Measurements from ENCODE around the gene RASA1. TPM values are rescaled to one million over a fixed set of nuclear protein-coding genes. Genes with fewer than 3 reads are reported as not detected.
"Not testable (repeated sequence)": the region's sequence is repeated elsewhere in the genome, so short reads cannot be mapped to it uniquely, and the experiment has no call there.

Gene RASA1
- total RNA-seq, 2 donors from 2014 or later = 50.9 to 63.0 TPM

DNA sequence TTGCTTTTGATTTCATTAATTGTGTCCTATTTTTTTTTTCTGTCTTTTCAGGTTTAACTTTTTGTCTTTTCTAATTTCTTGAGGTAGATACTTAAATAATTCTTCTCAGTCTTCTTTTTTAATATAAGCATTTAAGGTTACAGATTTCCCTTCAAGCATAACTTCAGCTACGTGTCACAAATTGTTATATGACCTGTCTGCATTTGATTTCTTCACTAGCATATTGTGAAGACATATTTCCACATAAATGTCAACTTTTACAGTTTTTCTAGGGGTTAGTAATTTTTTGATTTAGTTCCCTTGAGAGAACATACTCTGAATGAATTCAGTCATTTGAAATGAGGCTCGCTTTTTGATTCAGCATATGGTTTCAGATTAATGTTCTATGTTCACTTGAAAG is 35.6 kb downstream of the RASA1 start:
- Histone ChIP-seq H3K27me3 (ENCODE audit: control insufficient read depth, insufficient read depth, low read length, poor library complexity, severe bottlenecking) (no peaks in the 10 kb centered on the region), H3K36me3 (ENCODE audit: control insufficient read depth, insufficient read depth, low read length) (peaks cover 28% of the 10 kb centered on the region), H3K4me3 (ENCODE audit: low read length) (no peak overlapping the region), H3K9me3 (ENCODE audit: control insufficient read depth, low read length) (peaks cover 8% of the 10 kb centered on the region), H3K9ac (ENCODE audit: extremely low read depth, low read length, poor library complexity, severe bottlenecking) (no peak overlapping the region), H3K27ac (ENCODE audit: low read depth, low read length) (no peak overlapping the region), H3K4me1 (ENCODE audit: control insufficient read depth, insufficient read depth, low read length) (peaks cover 4% of the 10 kb centered on the region)
- Mint-ChIP-seq H3K9me3 (peaks cover 13% of the 10 kb centered on the region), H3K4me1 (peaks cover 6% of the 10 kb centered on the region), H3K27me3 (ENCODE audit: insufficient read depth) (no peaks in the 10 kb centered on the region), H3K36me3 (ENCODE audit: low read depth) (peaks cover 41% of the 10 kb centered on the region), H3K4me3 (no peak overlapping the region), H3K27ac (peak overlapping the region; percentile 7)
- TF ChIP-seq, protein P1, sequence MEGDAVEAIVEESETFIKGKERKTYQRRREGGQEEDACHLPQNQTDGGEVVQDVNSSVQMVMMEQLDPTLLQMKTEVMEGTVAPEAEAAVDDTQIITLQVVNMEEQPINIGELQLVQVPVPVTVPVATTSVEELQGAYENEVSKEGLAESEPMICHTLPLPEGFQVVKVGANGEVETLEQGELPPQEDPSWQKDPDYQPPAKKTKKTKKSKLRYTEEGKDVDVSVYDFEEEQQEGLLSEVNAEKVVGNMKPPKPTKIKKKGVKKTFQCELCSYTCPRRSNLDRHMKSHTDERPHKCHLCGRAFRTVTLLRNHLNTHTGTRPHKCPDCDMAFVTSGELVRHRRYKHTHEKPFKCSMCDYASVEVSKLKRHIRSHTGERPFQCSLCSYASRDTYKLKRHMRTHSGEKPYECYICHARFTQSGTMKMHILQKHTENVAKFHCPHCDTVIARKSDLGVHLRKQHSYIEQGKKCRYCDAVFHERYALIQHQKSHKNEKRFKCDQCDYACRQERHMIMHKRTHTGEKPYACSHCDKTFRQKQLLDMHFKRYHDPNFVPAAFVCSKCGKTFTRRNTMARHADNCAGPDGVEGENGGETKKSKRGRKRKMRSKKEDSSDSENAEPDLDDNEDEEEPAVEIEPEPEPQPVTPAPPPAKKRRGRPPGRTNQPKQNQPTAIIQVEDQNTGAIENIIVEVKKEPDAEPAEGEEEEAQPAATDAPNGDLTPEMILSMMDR (conservative IDR thresholded peaks at IDR 0.05) = no peak
- DNase-seq = no peak
- WGBS, 2 experiments (ENCODE audit: insufficient coverage in 1 of 2, insufficient read length in 1 of 2) = 97 to 100% methylated on average over 1 to 2 of the region's 2 CpGs

DNA sequence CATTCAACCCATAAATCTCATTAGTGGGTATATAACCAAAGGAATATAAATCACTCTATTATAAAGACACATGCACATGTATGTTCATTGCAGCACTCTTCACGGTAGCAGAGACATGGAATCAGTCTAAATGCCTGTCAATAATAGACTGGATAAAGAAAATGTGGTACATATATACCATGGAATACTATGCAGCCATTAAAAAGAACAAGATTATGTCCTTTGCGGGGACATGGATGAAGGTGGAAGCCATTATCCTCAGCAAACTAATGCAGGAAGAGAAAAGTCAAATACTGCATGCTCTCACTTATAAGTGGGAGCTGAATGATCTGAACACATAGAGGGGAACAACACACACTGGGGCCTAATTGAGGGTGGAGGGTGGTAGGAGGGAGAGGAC is 38.4 kb downstream of the RASA1 start:
- 100% methylated on average over 1 to 2 of the region's 2 CpGs for WGBS, 2 experiments (ENCODE audit: insufficient coverage in 1 of 2, insufficient read length in 1 of 2)
- peaks cover 13% of the 10 kb centered on the region for H3K9me3 Mint-ChIP-seq
- not testable (repeated sequence) for H3K27me3 ChIP-seq (ENCODE audit: control insufficient read depth, insufficient read depth, low read length, poor library complexity, severe bottlenecking); H3K9me3 ChIP-seq (ENCODE audit: control insufficient read depth, low read length); DNase-seq; H3K27ac Mint-ChIP-seq; H3K27me3 Mint-ChIP-seq (ENCODE audit: insufficient read depth); H3K4me1 ChIP-seq (ENCODE audit: control insufficient read depth, insufficient read depth, low read length); H3K9ac ChIP-seq (ENCODE audit: extremely low read depth, low read length, poor library complexity, severe bottlenecking); H3K4me3 ChIP-seq (ENCODE audit: low read length); H3K4me3 Mint-ChIP-seq; H3K4me1 Mint-ChIP-seq; H3K27ac ChIP-seq (ENCODE audit: low read depth, low read length)
- H3K36me3 ChIP-seq (ENCODE audit: control insufficient read depth, insufficient read depth, low read length) = peaks cover 28% of the 10 kb centered on the region
- H3K36me3 Mint-ChIP-seq (ENCODE audit: low read depth) = peaks cover 41% of the 10 kb centered on the region

DNA sequence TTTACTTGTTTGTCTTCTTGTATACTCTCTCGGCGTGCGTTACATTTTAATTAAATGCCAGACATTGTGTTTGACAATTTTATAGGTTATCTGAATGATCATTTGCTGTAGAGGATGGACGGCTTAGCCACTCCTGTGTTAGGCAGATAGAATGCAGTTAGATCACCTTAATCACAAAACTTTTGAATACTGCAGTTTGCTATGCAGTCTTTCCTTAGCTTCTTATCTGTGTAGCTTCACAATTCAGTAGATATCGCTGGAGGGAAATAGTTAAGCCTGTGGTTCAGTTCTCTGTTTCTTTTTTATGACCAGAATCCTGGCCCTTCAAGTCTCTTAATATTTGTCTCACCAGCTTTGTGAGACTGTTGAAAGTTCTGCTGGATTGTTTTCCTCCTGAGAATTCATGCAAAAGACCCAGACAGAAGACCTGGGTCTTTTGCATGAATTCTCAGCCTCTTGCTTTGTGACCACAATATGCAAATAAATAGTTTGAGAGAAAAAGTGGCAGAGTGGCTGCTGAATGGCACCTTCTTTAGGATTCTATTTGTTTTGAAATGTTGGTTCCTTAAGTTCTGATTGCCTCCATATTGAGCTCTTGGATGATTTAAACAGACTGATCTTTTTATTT is 40.2 kb downstream of the RASA1 start:
- 82% methylated on average over 5 of the region's 5 CpGs; no CpG with 5 or more reads in 1 of the 2 experiments for WGBS, 2 experiments (ENCODE audit: insufficient coverage in 1 of 2, insufficient read length in 1 of 2)
- Mint-ChIP-seq H3K27me3 (ENCODE audit: insufficient read depth) (no peaks in the 10 kb centered on the region), H3K27ac (peak overlapping the region; percentile 6), H3K4me3 (no peak overlapping the region), H3K4me1 (peaks cover 21% of the 10 kb centered on the region), H3K9me3 (peaks cover 13% of the 10 kb centered on the region), H3K36me3 (ENCODE audit: low read depth) (peaks cover 39% of the 10 kb centered on the region)
- H3K27me3 ChIP-seq (ENCODE audit: control insufficient read depth, insufficient read depth, low read length, poor library complexity, severe bottlenecking) = no peaks in the 10 kb centered on the region
- DNase-seq = no peak
- H3K36me3 ChIP-seq (ENCODE audit: control insufficient read depth, insufficient read depth, low read length) = peaks cover 28% of the 10 kb centered on the region
- H3K4me3 ChIP-seq (ENCODE audit: low read length) = peak overlapping the region; percentile 27
- H3K4me1 ChIP-seq (ENCODE audit: control insufficient read depth, insufficient read depth, low read length) = peaks cover 4% of the 10 kb centered on the region
- no peak overlapping the region for H3K9ac ChIP-seq (ENCODE audit: extremely low read depth, low read length, poor library complexity, severe bottlenecking)
- TF ChIP-seq, protein P1 (conservative IDR thresholded peaks at IDR 0.05) = no peak
- H3K9me3 ChIP-seq (ENCODE audit: control insufficient read depth, low read length) = peaks cover 8% of the 10 kb centered on the region
- peak overlapping the region; percentile 2 for H3K27ac ChIP-seq (ENCODE audit: low read depth, low read length)
